ES-I3 (cell line): ENCODE data around the gene NUP43.

Experiments
- H3K36me3 ChIP-seq: 2 replicates; pipeline ENCODE4 v1.6.1; 2013; ENCODE audit warnings: mild to moderate bottlenecking, low read length, control low read depth, moderate library complexity; ENCODE audit not compliant: insufficient read depth
- H3K4me1 ChIP-seq: 2 replicates; pipeline ENCODE4 v1.6.1; 2013; ENCODE audit warnings: mild to moderate bottlenecking, control low read depth, low read length; ENCODE audit not compliant: insufficient read depth
- H3K9ac ChIP-seq: 2 replicates; pipeline ENCODE4 v1.6.1; 2013; ENCODE audit warnings: low read depth, mild to moderate bottlenecking, low read length, moderate library complexity
- H3K9me3 ChIP-seq: 2 replicates; pipeline ENCODE4 v1.6.1; 2013; ENCODE audit warnings: mild to moderate bottlenecking, low read length, moderate library complexity; ENCODE audit not compliant: control insufficient read depth, insufficient read depth

NUP43 gene

GRCh38 chr6:149746147-149746946 is at the start of gene NUP43:
TSS of gene NUP43 (minus strand) at chr6:149746529. CDS start at chr6:149746495, 34 bp downstream.
- H3K9ac ChIP-seq = peak within 1 kb of the TSS; percentile 68
- H3K4me1 ChIP-seq = no peaks in the 10 kb centered on the region

GRCh38 chr6:149783551-149783950 is 37.2 kb upstream of the NUP43 start:
- Histone ChIP-seq H3K4me1 (no peaks in the 10 kb centered on the region), H3K9me3 (no peaks in the 10 kb centered on the region; the same call in 1 of the 2 replicates), H3K9ac (no peak overlapping the region), H3K36me3 (peaks cover 7% of the 10 kb centered on the region)

More at GRCh38 chr6:149746147-149746946, at the start of gene NUP43:
- peaks cover 6% of the 10 kb centered on the region for H3K36me3 ChIP-seq
- no peaks in the 10 kb centered on the region for H3K9me3 ChIP-seq

- Histone ChIP-seq H3K4me1 (no peaks in the 10 kb centered on the region), H3K9me3 (no peaks in the 10 kb centered on the region; the same call in 1 of the 2 replicates), H3K9ac (no peak overlapping the region), H3K36me3 (peaks cover 7% of the 10 kb centered on the region)
Observed at GRCh38 chr6:149782337-149782736, 36.0 kb upstream of the NUP43 start.

GRCh38 chr6:149781715-149782114 is 35.4 kb upstream of the NUP43 start:
- H3K4me1 ChIP-seq = no peaks in the 10 kb centered on the region
- no peaks in the 10 kb centered on the region; the same call in 1 of the 2 replicates for H3K9me3 ChIP-seq
- H3K36me3 ChIP-seq = peaks cover 7% of the 10 kb centered on the region
- no peak overlapping the region for H3K9ac ChIP-seq

GRCh38 chr6:149779644-149779963 is 33.3 kb upstream of the NUP43 start:
- H3K9ac ChIP-seq = no peak overlapping the region
- no peaks in the 10 kb centered on the region for H3K4me1 ChIP-seq
- no peaks in the 10 kb centered on the region; the same call in 1 of the 2 replicates for H3K9me3 ChIP-seq
- H3K36me3 ChIP-seq = peaks cover 10% of the 10 kb centered on the region

- no peak overlapping the region for H3K9ac ChIP-seq
- no peaks in the 10 kb centered on the region for H3K9me3 ChIP-seq
- H3K36me3 ChIP-seq = peaks cover 9% of the 10 kb centered on the region
- H3K4me1 ChIP-seq = no peaks in the 10 kb centered on the region
Observed at GRCh38 chr6:149777624-149778023, 31.3 kb upstream of the NUP43 start.

GRCh38 chr6:149771925-149772324 is 25.6 kb upstream of the NUP43 start:
- Histone ChIP-seq H3K4me1 (no peaks in the 10 kb centered on the region), H3K9ac (no peak overlapping the region), H3K36me3 (peaks cover 20% of the 10 kb centered on the region), H3K9me3 (no peaks in the 10 kb centered on the region)

- Histone ChIP-seq H3K9me3 (no peaks in the 10 kb centered on the region), H3K36me3 (peaks cover 21% of the 10 kb centered on the region), H3K4me1 (no peaks in the 10 kb centered on the region), H3K9ac (no peak overlapping the region)
Observed at GRCh38 chr6:149771185-149771584, 24.9 kb upstream of the NUP43 start.

- H3K4me1 ChIP-seq = no peaks in the 10 kb centered on the region
- H3K9me3 ChIP-seq = peaks cover 3% of the 10 kb centered on the region; the same call in 1 of the 2 replicates
- no peak overlapping the region for H3K9ac ChIP-seq
- H3K36me3 ChIP-seq = peaks cover 18% of the 10 kb centered on the region
Observed at GRCh38 chr6:149769676-149770075, 23.3 kb upstream of the NUP43 start.

- H3K9ac ChIP-seq = no peak overlapping the region
- peaks cover 7% of the 10 kb centered on the region; the same call in 1 of the 2 replicates for H3K9me3 ChIP-seq
- no peaks in the 10 kb centered on the region for H3K4me1 ChIP-seq
- peaks cover 9% of the 10 kb centered on the region; the same call in 1 of the 2 replicates for H3K36me3 ChIP-seq
Observed at GRCh38 chr6:149766156-149766769, 19.9 kb upstream of the NUP43 start.

GRCh38 chr6:149763866-149764265 is 17.5 kb upstream of the NUP43 start:
- no peak overlapping the region for H3K9ac ChIP-seq
- H3K36me3 ChIP-seq = peaks cover 5% of the 10 kb centered on the region; the same call in 1 of the 2 replicates
- H3K4me1 ChIP-seq = no peaks in the 10 kb centered on the region
- peaks cover 7% of the 10 kb centered on the region; the same call in 1 of the 2 replicates for H3K9me3 ChIP-seq

- Histone ChIP-seq H3K9ac (no peak overlapping the region), H3K36me3 (no peaks in the 10 kb centered on the region), H3K9me3 (peaks cover 7% of the 10 kb centered on the region; the same call in 1 of the 2 replicates), H3K4me1 (no peaks in the 10 kb centered on the region)
Observed at GRCh38 chr6:149761438-149761837, 15.1 kb upstream of the NUP43 start.

GRCh38 chr6:149756261-149756636 is 9.9 kb upstream of the NUP43 start:
- no peaks in the 10 kb centered on the region; the same call in 1 of the 2 replicates for H3K4me1 ChIP-seq
- H3K9me3 ChIP-seq = no peaks in the 10 kb centered on the region
- no peaks in the 10 kb centered on the region for H3K36me3 ChIP-seq
- no peak overlapping the region for H3K9ac ChIP-seq

- Histone ChIP-seq H3K4me1 (no peaks in the 10 kb centered on the region; the same call in 1 of the 2 replicates), H3K36me3 (no peaks in the 10 kb centered on the region), H3K9ac (no peak overlapping the region), H3K9me3 (no peaks in the 10 kb centered on the region)
Observed at GRCh38 chr6:149755300-149756260, 9.3 kb upstream of the NUP43 start.
